D341Med (cell line): Measurements from ENCODE around the gene FBN1.

Source experiments
- DNase-seq: peaks from one replicate; pipeline ENCODE4 v3.0.0; 2012; ENCODE audit warnings: low spot score

Gene FBN1

DNA sequence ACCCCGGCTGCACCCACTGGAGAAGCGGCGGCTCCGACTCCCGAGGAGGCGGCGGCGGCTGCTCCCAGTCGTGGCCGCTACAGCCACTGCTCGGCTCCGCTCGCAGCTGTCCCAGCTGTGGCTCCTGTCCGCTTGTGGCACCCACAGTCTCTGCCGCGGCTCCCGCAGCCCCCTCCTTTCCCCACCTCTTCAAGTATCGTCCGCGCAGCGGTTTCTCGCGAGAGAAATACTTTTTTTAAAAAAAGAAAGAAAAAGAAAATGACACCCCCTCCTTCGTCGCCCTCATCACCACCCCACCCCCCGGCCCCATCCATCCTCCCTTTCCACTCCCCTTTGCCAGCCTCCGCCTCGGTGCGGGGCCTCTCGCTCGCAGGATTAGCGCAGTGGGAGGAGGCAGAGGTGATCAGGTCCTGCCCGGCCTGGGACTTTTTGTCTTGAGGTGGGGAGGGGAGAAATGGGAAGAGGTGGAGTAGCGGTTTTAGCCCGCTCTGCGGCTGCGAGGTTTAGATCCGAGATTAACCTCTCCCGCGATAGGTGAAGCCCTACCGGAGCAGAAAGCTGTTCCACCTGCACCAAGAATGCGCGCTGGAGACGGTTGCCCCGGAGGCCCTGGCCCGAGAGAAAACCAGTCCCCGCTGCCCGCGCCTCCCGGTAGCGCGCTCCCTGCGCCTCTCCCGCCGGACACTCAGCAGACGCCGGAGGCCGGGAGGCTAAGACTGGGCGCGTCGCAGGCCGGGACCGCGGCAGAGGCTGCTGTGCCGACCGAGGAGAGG, at the start of gene FBN1:
Gene FBN1, minus strand, starts transcription at position 152 of the 773 bp plus-strand sequence. CDS start 940 bp downstream, outside the sequence.
- peak; percentile 77 for DNase-seq

GRCh38 chr15:48693484-48693883, 48.0 kb upstream of the FBN1 start:
- no peak for DNase-seq

DNA sequence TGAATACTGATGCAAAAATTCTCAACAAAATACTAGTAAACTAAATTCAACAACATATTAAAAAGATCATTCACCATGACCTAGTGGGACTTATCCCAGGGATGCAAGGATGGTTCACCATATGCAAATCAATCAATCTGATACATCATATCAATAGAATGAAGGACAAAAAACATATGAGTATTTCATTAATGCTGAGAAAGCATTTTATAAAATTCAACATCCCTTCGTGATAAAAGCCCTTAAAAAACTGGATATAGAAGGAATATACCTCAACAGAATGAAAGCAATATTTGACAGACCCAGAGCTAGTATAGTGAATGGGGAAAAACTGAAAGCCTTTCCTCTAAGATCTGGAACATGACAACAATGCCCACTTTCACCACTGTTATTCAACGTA, 43.0 kb upstream of the FBN1 start:
- DNase-seq: no peak

- DNase-seq: no peak
These were observed 38.7 kb upstream of the FBN1 start for GRCh38 chr15:48683991-48684765.

GRCh38 chr15:48682942-48683651, 37.6 kb upstream of the FBN1 start:
- no peak for DNase-seq

GRCh38 chr15:48681353-48681752, 35.8 kb upstream of the FBN1 start:
- no peak for DNase-seq

- DNase-seq: no peak
These were observed 35.3 kb upstream of the FBN1 start for GRCh38 chr15:48680841-48681240.

GRCh38 chr15:48679952-48680351, 34.4 kb upstream of the FBN1 start:
- no peak for DNase-seq

- no peak for DNase-seq
These were observed 33.3 kb upstream of the FBN1 start for GRCh38 chr15:48678851-48679250.

GRCh38 chr15:48677821-48678220, 32.3 kb upstream of the FBN1 start:
- no peak for DNase-seq

DNA sequence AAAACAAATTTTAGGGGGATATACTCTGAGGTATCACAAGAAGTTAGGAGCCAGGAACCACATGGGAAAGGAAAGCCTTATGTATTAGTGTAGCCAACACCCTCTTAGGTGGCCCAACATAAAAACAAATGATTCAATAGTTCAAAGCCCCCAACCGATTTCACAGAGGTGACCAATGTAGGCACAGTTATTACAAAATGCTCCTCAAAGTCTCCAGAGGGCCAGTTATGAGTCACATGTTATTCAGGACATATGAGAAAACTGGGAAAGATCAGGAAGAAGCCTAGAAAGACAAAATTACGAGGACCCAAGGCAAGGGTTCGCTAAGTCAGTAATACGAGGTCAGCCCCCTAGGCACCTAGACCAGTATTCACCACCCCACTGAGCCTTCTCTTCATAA, 29.9 kb upstream of the FBN1 start:
- no peak for DNase-seq

- DNase-seq: no peak
These were observed 29.4 kb upstream of the FBN1 start for GRCh38 chr15:48674876-48675275.

DNA sequence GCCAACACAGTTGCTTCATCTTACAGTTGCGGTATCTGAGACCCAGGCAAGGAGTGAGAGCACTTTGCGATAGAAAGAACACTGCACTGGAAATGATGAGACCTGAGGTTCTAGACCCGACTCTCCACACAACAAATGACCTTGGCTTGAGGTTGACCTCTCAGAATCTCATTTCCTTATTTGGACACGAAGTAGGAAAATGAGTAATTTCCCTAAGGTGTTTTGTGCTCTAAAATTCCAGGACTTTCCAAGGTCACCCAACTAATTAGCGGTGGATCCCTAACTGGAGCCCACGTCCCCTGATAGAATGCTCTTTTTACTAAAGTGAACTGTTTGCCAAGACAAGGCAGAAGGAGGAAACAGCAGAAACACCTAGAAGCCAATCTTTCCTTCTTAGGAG, 26.7 kb upstream of the FBN1 start:
- no peak for DNase-seq

GRCh38 chr15:48671103-48672022, 25.9 kb upstream of the FBN1 start:
- DNase-seq: no peak

GRCh38 chr15:48667701-48668100, 22.2 kb upstream of the FBN1 start:
- DNase-seq: no peak

GRCh38 chr15:48664436-48664835, 18.9 kb upstream of the FBN1 start:
- DNase-seq: no peak

GRCh38 chr15:48657950-48658591, 12.6 kb upstream of the FBN1 start:
- no peak for DNase-seq

GRCh38 chr15:48654801-48655200, 9.3 kb upstream of the FBN1 start:
- no peak for DNase-seq

- no peak for DNase-seq
These were observed 8.6 kb upstream of the FBN1 start for GRCh38 chr15:48653913-48654670.

DNA sequence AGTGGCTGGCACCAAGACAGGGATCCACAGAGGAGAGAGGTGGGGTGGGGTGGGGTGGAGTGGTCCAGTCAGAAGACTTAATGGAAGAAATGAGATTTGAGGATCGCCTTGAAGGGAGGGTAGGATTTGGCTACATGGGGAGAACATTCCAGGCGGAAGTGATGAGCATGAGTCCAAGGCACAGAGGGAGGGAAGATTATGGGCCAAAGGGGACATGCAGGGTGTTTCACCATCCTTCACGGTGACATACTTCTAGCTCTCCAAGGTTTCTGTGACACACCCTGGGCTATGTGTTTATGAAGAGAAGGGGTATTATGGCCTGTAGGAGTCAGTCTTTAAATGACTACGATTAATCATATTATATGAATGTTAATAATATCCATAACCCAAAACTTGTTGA, 7.7 kb upstream of the FBN1 start:
- no peak for DNase-seq
